Activated CD8-positive, alpha-beta T cell treated with anti-CD3 and anti-CD28 coated beads for 36 hours (primary cell): Measurements from ENCODE around the gene FBXL5. TPM values are rescaled to one million over a fixed set of nuclear protein-coding genes. Genes with fewer than 3 reads are reported as not detected.
A peak's percentile ranks its signal among the peaks of the same experiment; 100 is the strongest.

Source experiments
- ATAC-seq: fragments of 200-7000 bp; cut with Tn5 transposase; one replicate; pipeline ENCODE4 v1.10.0; 2021; ENCODE audit warnings: mild to moderate bottlenecking, moderate library complexity
- CTCF ChIA-PET: fragments of 350-600 bp; sonication (Branson Sonifier 250); formaldehyde crosslinking; loops from one replicate; lab custom pipeline; 2021; ENCODE audit warnings: antibody characterized with exemption; lab: Charles Lee
- POLR2A ChIA-PET: fragments of 350-600 bp; sonication (Branson Sonifier 250); formaldehyde crosslinking; loops from one replicate; lab custom pipeline; 2021; ENCODE audit warnings: antibody characterized with exemption; lab: Charles Lee
- DNase-seq: peaks from one replicate; pipeline ENCODE4 v3.0.0-alpha.2; 2020
- H3K27ac Mint-ChIP-seq: one replicate; pipeline ENCODE4 v1.8.0; 2021; ENCODE audit warnings: mild to moderate bottlenecking, mixed read lengths
- H3K27me3 Mint-ChIP-seq: one replicate; pipeline ENCODE4 v1.8.0; 2021; ENCODE audit warnings: mixed read lengths
- H3K36me3 Mint-ChIP-seq: one replicate; pipeline ENCODE4 v1.8.0; 2021; ENCODE audit warnings: low read depth, mixed read lengths
- H3K4me1 Mint-ChIP-seq: one replicate; pipeline ENCODE4 v1.8.0; 2021; ENCODE audit warnings: low read depth, mixed read lengths
- H3K4me3 Mint-ChIP-seq: one replicate; pipeline ENCODE4 v1.8.0; 2021; ENCODE audit warnings: mild to moderate bottlenecking, moderate library complexity, mixed read lengths
- H3K9me3 Mint-ChIP-seq: one replicate; pipeline ENCODE4 v1.8.0; 2021; ENCODE audit warnings: mixed read lengths
- intact Hi-C: fragments of 100-400 bp; cut with micrococcal nuclease; formaldehyde crosslinking; loops from one replicate; pipeline ENCODE4 v1.10.0; 2022
- total RNA-seq, 2 experiments: library from RNA; stranded (reverse); gene quantifications; one replicate each; pipeline ENCODE4 v1.2.3, GENCODE V29; 2021
- TF ChIP-seq, protein P1 (sequence below): fragments of 200-600 bp; IDR thresholded peaks from one replicate; pipeline ENCODE4 v1.8.0; 2022; ENCODE audit warnings: antibody characterized with exemption, mild to moderate bottlenecking

Gene FBXL5
- total RNA-seq, 2 experiments from 2014 or later = 27.5 to 32.2 TPM

DNA sequence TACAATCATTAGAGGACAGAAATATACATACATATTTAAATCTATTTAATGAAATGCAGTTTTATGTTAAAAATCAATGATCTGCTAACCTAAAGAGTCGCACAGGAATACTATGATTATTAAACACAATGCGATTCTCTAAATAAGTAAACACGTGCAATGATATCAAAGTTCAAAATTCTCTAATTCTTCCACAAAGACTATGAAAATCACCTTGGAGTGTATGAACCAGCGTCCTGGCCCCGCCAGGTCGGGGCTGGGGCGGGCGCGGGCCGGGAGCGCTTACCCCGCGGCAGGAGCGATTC, 25.9 kb upstream of the FBXL5 start:
- CTCF ChIA-PET = interaction anchor here (2.4 kb wide), 1 partner anchor 275 kb away, joined by 6 read pairs; no protein-coding TSS in a partner anchor
- POLR2A ChIA-PET = interaction anchor here (0.9 to 2.4 kb wide), 4 partner anchors 11 to 29 kb away, joined by 3 to 18 read pairs (median 5); partner anchors contain the start of gene FBXL5
- Mint-ChIP-seq H3K27me3 (no peaks in the 10 kb centered on the region), H3K4me3 (peak overlapping the region; percentile 100), H3K9me3 (no peaks in the 10 kb centered on the region), H3K4me1 (peaks cover 41% of the 10 kb centered on the region), H3K36me3 (peaks cover 19% of the 10 kb centered on the region), H3K27ac (peak overlapping the region; percentile 99)
- intact Hi-C loops = no loop called here
- TF ChIP-seq, protein P1, sequence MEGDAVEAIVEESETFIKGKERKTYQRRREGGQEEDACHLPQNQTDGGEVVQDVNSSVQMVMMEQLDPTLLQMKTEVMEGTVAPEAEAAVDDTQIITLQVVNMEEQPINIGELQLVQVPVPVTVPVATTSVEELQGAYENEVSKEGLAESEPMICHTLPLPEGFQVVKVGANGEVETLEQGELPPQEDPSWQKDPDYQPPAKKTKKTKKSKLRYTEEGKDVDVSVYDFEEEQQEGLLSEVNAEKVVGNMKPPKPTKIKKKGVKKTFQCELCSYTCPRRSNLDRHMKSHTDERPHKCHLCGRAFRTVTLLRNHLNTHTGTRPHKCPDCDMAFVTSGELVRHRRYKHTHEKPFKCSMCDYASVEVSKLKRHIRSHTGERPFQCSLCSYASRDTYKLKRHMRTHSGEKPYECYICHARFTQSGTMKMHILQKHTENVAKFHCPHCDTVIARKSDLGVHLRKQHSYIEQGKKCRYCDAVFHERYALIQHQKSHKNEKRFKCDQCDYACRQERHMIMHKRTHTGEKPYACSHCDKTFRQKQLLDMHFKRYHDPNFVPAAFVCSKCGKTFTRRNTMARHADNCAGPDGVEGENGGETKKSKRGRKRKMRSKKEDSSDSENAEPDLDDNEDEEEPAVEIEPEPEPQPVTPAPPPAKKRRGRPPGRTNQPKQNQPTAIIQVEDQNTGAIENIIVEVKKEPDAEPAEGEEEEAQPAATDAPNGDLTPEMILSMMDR = no peak
- ATAC-seq (no peak), DNase-seq (no peak)

DNA sequence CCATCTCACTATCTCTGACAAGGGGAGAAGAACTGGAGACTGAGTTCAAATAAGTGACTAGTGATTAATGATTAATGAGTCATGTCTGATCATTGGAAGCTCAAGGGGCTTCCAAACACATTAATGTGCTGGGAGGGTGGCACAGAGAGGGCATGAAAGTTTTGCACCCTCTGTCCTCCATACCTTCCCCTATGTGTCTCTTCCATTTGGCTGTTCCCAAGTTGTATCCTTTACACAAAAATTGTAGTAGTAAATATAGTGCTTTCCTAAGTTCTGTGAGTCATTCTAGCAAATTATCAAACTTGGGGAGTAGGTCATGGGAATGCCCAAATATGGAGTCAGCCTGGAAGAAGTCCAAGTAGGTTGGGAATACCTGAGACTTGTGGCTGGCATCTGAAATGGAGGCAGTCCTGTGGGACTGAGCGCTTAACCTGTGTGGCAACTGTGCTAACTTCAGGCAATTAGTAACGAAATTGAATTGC, 22.4 kb upstream of the FBXL5 start:
- no peak for DNase-seq
- H3K9me3 Mint-ChIP-seq = no peaks in the 10 kb centered on the region
- TF ChIP-seq, protein P1 = no peak
- H3K27me3 Mint-ChIP-seq = no peaks in the 10 kb centered on the region
- H3K4me3 Mint-ChIP-seq = no peak overlapping the region
- CTCF ChIA-PET = interaction anchor here (1.3 to 1.5 kb wide), 2 partner anchors 24 to 205 kb away, joined by 3 to 5 read pairs; no protein-coding TSS in a partner anchor
- H3K4me1 Mint-ChIP-seq = peaks cover 18% of the 10 kb centered on the region
- POLR2A ChIA-PET = interaction anchor here (1.1 kb wide), 1 partner anchor 22 kb away, joined by 3 read pairs; no protein-coding TSS in a partner anchor
- ATAC-seq = no peak
- H3K27ac Mint-ChIP-seq = no peak overlapping the region
- intact Hi-C loops = no loop called here
- H3K36me3 Mint-ChIP-seq = peaks cover 12% of the 10 kb centered on the region

DNA sequence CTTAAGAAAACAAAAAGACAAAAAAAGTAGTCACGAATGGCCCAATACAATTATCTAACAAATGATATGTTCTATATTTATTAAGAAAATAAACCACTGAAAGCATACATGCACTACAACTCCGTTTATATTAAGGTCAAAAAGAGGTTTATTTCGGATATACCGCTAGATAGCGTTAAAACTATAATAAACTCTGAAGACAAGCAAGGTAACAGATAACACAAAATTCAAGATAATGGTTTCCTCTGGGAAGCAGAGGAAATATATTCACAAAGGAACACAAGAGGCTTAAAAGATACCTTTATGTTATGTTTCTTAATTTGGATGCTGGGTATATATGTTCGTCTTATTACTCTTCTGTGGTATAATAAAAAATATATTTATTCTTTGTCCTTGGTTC, 21.7 kb upstream of the FBXL5 start:
- Mint-ChIP-seq H3K27ac (no peak overlapping the region), H3K9me3 (no peaks in the 10 kb centered on the region), H3K27me3 (no peaks in the 10 kb centered on the region), H3K4me1 (peaks cover 16% of the 10 kb centered on the region), H3K4me3 (no peak overlapping the region), H3K36me3 (peaks cover 12% of the 10 kb centered on the region)
- no peak for DNase-seq
- ChIA-PET POLR2A (interaction anchor here (1.5 kb wide), 1 partner anchor 22 kb away, joined by 6 read pairs; the partner anchor contains the start of gene FBXL5), CTCF (interaction anchor here (1.4 kb wide), 1 partner anchor 20 kb away, joined by 3 read pairs; no protein-coding TSS in a partner anchor)
- intact Hi-C loops = no loop called here
- ATAC-seq = no peak
- TF ChIP-seq, protein P1 = no peak

DNA sequence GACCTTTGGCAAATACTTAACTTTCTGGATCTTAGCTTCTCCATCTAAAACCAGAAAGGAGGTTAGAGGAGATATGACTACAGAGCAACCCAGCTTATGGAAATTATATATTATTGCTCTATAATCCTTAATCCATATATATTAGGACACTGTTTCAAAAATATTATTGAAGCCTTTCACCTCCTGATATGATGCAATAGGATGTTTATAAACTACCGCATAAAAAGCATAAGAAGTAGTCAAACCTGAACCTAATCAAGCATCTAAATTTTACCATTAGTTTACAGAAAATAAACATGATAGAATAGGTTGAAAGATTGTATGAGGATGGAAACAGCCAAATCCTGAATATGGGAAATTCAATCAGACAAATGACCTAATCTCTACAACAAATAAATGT, 20.9 kb upstream of the FBXL5 start:
- intact Hi-C loops = no loop called here
- ChIA-PET CTCF (interaction anchor here (0.5 to 1.6 kb wide), 8 partner anchors 9 to 219 kb away, joined by 3 to 6 read pairs (median 4); no protein-coding TSS in a partner anchor), POLR2A (interaction anchor here (1.5 kb wide), 1 partner anchor 21 kb away, joined by 6 read pairs; the partner anchor contains the start of gene FBXL5)
- H3K4me3 Mint-ChIP-seq = no peak overlapping the region
- no peaks in the 10 kb centered on the region for H3K27me3 Mint-ChIP-seq
- H3K36me3 Mint-ChIP-seq = peaks cover 18% of the 10 kb centered on the region
- no peak overlapping the region for H3K27ac Mint-ChIP-seq
- H3K4me1 Mint-ChIP-seq = peaks cover 16% of the 10 kb centered on the region
- TF ChIP-seq, protein P1 = no peak
- DNase-seq = no peak
- ATAC-seq = no peak
- H3K9me3 Mint-ChIP-seq = no peaks in the 10 kb centered on the region

DNA sequence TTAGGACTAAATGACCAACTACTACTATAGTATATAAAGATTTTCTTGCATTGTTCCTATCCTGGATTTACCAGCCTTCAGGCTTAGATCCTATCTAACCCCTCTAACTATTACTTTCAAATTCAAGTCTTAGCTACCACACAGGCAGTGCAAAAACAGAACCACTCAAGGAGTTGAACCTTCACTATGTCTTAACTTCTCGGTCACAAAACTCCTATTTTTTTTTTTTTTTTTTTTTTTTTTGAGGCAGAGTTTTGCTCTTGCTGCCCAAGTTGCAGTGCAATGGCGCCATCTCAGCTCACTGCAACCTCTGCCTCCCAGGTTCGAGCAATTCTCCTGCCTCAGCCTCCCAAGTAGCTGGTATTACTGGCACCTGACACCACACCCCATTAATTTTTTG, 20.2 kb upstream of the FBXL5 start:
- H3K4me1 Mint-ChIP-seq = peaks cover 16% of the 10 kb centered on the region

More for the DNA sequence above, 20.2 kb upstream of the FBXL5 start:
- Mint-ChIP-seq H3K27ac (no peak overlapping the region), H3K36me3 (peaks cover 18% of the 10 kb centered on the region), H3K4me3 (no peak overlapping the region), H3K27me3 (no peaks in the 10 kb centered on the region), H3K9me3 (no peaks in the 10 kb centered on the region)
- TF ChIP-seq, protein P1 = no peak
- DNase-seq = no peak
- ChIA-PET POLR2A (interaction anchor here (1.5 kb wide), 1 partner anchor 20 kb away, joined by 6 read pairs; the partner anchor contains the start of gene FBXL5), CTCF (interaction anchor here (0.5 to 1.6 kb wide), 6 partner anchors 9 to 220 kb away, joined by 3 to 6 read pairs (median 4); no protein-coding TSS in a partner anchor)
- no peak for ATAC-seq
- intact Hi-C loops = no loop called here
